Ecto neural progenitor cell (in vitro differentiated cells): Measurements from ENCODE around the gene FASTK.

Experiments
- DNase-seq: peaks from one replicate; pipeline ENCODE4 v3.0.0-alpha.2; 2018; ENCODE audit warnings: low spot score

FASTK gene

GRCh38 chr7:151081170-151082101, 827 bp upstream of the FASTK start:
- DNase-seq: no peak

DNA sequence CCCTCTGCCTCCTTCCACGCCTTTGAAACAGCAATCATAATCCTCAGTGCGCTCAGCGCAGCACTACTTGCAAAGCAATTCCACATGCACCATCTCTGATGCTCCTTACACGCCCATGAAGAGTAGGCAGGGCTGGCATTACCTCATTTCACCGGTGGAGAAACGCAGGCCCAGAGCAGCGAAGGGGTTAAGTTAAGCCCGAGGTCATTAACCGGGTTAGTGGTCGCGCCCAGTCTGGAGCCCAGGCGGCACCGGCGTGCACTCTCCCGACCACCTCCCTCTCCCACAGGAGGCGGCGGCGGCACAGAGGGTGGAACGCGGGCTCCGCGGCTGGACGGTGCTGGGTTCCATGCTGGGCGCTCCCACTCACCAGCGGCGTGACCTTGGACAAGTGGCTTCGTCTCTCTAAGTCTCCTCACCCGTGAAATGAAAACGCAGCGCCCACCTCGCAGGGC, 515 bp downstream of the FASTK start:
- no peak for DNase-seq

DNA sequence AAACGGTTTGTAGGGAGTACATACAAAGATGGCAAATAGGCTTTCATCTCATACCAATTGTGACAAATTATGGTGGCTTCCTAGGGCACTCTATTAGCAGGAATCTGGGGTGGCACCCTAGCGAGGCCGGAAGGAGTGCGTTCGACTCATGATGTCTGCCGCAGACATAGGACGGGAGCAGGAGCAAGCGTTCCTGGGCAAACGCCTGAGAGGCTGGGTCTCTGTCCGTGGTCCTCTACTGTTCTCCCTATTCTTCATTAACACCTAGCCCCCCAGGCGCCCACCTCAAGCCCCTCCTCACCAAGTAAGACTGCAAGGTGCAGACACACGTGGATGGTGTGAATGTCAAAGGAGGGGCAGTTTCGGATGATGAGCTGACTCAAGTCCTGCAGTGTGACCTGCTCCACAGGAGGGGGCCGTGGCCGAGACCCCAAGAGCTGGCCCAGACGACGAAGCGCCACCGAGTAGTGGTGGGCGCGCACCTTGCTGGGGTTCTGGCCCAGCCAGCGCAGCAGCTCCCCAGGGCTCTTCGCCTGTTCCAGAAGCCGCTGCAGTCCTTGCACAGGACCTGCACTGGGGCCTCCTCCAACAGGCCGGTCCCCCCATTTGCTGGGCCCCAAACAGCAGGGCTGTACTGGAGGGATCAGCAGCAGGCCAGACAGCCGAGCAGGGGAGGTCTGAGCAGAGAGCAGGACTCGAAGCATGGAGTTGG, 1.3 kb downstream of the FASTK start:
- no peak for DNase-seq

GRCh38 chr7:151078233-151079040, 2.2 kb downstream of the FASTK start:
- DNase-seq: no peak

GRCh38 chr7:151077705-151078232, 2.8 kb downstream of the FASTK start:
- no peak for DNase-seq

- DNase-seq: peak; percentile 68
Measured at GRCh38 chr7:151076863-151077704, 3.5 kb downstream of the FASTK start.

- DNase-seq: no peak
Measured at GRCh38 chr7:151075978-151076426, 4.6 kb downstream of the FASTK start.

DNA sequence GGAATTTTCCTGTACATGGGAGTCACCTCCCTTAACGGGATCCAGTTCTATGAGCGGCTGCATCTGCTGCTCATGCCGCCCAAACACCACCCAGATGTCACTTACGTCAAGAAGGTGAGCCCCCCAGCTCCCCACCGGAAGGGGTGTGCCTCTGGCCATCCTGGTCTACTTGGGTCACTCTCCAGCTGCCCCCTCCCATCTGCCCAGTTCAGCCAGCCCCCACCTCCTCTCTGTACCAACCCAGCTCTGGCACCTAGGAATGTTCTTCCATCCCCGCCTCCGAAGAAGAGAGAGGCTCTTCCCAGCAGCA, 5.0 kb downstream of the FASTK start:
- no peak for DNase-seq

- DNase-seq: no peak
Measured at GRCh38 chr7:151074817-151075661, 5.6 kb downstream of the FASTK start.

GRCh38 chr7:151073990-151074389, 6.6 kb downstream of the FASTK start:
- no peak for DNase-seq

- DNase-seq: no peak
Measured at GRCh38 chr7:151071032-151071866, 9.4 kb downstream of the FASTK start.

DNA sequence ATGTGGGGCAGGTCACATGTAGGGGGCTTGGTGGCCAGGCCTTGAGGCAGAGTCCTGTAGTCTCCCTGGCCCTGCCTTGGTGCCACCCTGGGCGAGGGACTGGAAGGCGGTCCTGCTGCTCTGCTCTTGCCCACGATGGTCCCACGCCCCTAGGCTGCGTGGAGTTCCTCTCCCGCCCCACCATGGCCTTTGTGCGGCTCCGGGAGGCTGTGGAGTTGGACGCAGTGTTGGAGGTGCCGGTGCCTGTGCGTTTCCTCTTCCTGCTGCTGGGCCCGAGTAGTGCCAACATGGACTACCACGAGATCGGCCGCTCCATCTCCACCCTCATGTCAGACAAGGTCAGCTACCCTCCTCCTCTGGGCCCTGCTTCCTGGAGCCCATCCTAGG, 10.0 kb downstream of the FASTK start:
- DNase-seq: no peak

GRCh38 chr7:151069841-151070573, 10.6 kb downstream of the FASTK start:
- no peak for DNase-seq

DNA sequence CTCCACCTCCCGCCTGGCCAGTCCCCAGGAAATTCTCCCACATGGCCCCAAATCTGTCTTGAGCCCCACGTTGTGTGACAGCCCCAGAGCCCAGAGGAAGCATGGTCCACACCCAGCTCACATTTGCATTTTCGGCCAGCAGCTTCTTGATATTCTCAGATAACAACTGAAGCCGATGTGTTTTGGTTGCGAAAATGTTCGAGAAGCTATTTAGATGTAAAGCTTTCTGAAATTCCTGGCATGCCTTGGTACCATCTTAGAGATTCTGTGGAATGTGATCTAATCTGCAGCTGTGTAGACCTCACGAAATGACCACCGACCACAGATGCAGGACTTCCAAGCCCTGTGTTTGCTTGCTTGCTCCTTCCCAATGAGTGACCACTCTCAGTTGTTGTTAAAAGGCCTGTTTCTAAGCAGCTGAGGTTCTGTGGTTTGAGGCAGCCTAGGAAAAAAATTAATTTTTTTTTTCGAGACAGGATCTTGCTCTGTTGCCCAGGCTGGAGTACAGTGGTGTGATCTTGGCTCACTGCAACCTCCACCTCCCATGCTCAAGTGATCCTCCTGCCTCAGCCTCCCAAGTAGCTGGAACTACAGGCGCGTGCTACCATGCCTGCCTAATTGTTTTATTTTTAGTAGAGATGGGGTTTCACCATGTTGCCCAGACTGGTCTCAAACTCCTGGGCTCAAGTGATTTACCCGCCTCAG, 12.4 kb downstream of the FASTK start:
- no peak for DNase-seq

DNA sequence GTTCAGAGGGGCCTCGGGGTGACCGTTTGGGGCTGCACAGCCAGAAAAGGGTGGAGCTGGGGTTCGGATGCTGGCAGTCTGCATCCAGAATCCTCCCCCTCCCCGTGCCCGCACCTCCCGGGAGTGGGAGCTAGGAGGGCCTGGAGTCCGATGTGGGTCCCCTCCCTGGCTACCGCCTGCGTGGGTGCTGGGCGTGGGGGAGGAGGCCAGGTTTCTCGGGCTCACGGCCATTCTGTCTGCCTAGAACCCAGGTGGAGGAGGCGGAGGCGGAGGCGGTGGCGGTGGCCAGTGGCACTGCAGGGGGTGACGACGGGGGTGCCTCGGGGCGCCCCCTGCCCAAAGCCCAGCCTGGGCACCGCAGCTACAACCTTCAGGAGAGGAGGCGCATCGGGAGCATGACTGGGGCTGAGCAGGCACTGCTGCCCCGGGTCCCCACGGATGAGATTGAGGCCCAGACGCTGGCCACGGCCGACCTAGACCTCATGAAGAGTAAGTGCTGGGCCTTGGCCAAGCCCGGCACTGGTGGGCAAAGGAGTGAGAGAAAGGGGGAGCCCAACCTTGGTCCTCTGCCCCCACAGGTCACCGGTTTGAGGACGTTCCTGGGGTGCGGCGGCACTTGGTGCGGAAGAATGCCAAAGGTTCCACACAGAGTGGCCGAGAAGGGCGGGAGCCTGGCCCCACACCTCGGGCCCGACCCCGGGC, 14.2 kb downstream of the FASTK start:
- DNase-seq: no peak

DNA sequence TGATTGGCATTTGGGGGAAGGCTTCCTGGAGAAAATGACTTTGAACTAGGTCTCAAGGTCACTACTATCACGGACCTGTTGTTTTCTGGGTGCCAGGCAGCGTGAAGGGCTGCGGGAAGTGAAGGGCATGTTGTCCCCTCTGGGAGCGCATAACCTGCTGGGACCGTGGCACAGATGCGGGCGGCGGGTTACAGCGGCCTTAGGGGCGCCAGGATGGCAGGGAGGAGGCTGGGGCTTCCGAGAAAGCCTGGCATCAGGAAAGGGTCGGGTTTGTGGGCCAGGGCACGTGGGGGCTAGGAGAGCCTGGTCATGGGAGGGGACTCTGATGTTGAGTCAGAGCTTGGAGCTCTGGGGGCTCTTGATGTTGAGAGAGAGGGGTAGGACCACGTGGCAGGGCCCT, 15.1 kb downstream of the FASTK start:
- no peak for DNase-seq

- no peak for DNase-seq
Measured at GRCh38 chr7:151064993-151065392, 15.6 kb downstream of the FASTK start.
